Activated CD8-positive, alpha-beta memory T cell treated with anti-CD3 and anti-CD28 coated beads, Interleukin-2, amount 50 U/mL, for 48 hours (primary cell): ENCODE measurements around the gene LIN28B.

Source experiments
- DNase-seq: peaks from one replicate; pipeline ENCODE4 v3.0.0-alpha.2; 2020

The LIN28B gene

GRCh38 chr6:105116150-105116549, 159.2 kb downstream of the LIN28B start:
- DNase-seq, result no peak

- DNase-seq, result no peak
Measured at GRCh38 chr6:105120570-105120969, 163.7 kb downstream of the LIN28B start.

GRCh38 chr6:105121981-105122380, 165.1 kb downstream of the LIN28B start:
- no peak for DNase-seq

- no peak for DNase-seq
Measured at GRCh38 chr6:105122717-105123116, 165.8 kb downstream of the LIN28B start.
